HEK293T (cell line): Measurements from ENCODE around the gene CSNK1G3.
A peak's percentile ranks its signal among the peaks of the same experiment; 100 is the strongest.

Source experiments
- CTCF ChIA-PET: fragments of 350-600 bp; formaldehyde crosslinking; extraction: SDS; loops from one replicate; lab custom pipeline; 2021; ENCODE audit warnings: antibody characterized with exemption, inconsistent platforms; lab: Yijun Ruan, JAX
- POLR2A ChIA-PET: fragments of 350-600 bp; formaldehyde crosslinking; extraction: SDS; loops from one replicate; lab custom pipeline; 2020; ENCODE audit warnings: antibody characterized with exemption, inconsistent platforms; lab: Yijun Ruan, JAX
- DNase-seq: peaks from one replicate; pipeline ENCODE4 v3.0.0; 2012; ENCODE audit warnings: mixed read lengths; ENCODE audit errors: extremely low spot score
- ARNT ChIP-seq: fragments of 450-650 bp; IDR thresholded peaks from 2 replicates; pipeline ENCODE4 v1.6.1; 2017; ENCODE audit warnings: mild to moderate bottlenecking
- BHLHE40 ChIP-seq: fragments of 450-650 bp; IDR thresholded peaks from 2 replicates; pipeline ENCODE4 v1.6.1; 2016; ENCODE audit warnings: mild to moderate bottlenecking, moderate library complexity, borderline replicate concordance
- CTBP1 ChIP-seq: fragments of 450-650 bp; IDR thresholded peaks from 2 replicates; pipeline ENCODE4 v1.6.1; 2016; ENCODE audit warnings: borderline replicate concordance
- ELF4 ChIP-seq: fragments of 450-650 bp; IDR thresholded peaks from 2 replicates; pipeline ENCODE4 v1.6.1; 2017; ENCODE audit warnings: antibody characterized with exemption
- FOXA1 ChIP-seq: fragments of 450-650 bp; IDR thresholded peaks from 2 replicates; pipeline ENCODE4 v1.6.1; 2016; ENCODE audit warnings: mild to moderate bottlenecking
- FOXK2 ChIP-seq: fragments of 450-650 bp; IDR thresholded peaks from 2 replicates; pipeline ENCODE4 v1.6.1; 2016; ENCODE audit warnings: mild to moderate bottlenecking
- FOXM1 ChIP-seq: fragments of 450-650 bp; IDR thresholded peaks from 2 replicates; pipeline ENCODE4 v1.6.1; 2017; ENCODE audit warnings: mild to moderate bottlenecking, borderline replicate concordance
- HDGF ChIP-seq: fragments of 450-650 bp; IDR thresholded peaks from 2 replicates; pipeline ENCODE4 v1.6.1; 2017; ENCODE audit warnings: antibody characterized with exemption, borderline replicate concordance
- L3MBTL2 ChIP-seq: fragments of 450-650 bp; conservative IDR thresholded peaks from 2 replicates; pipeline ENCODE4 v1.6.1; 2016; ENCODE audit warnings: mild to moderate bottlenecking
- LEF1 ChIP-seq: fragments of 450-650 bp; IDR thresholded peaks from 2 replicates; pipeline ENCODE4 v1.6.1; 2017; ENCODE audit warnings: mild to moderate bottlenecking, borderline replicate concordance
- NFRKB ChIP-seq: fragments of 450-650 bp; IDR thresholded peaks from 2 replicates; pipeline ENCODE4 v1.6.1; 2016; ENCODE audit warnings: mild to moderate bottlenecking, moderate library complexity
- PKNOX1 ChIP-seq: fragments of 450-650 bp; IDR thresholded peaks from 2 replicates; pipeline ENCODE4 v1.6.1; 2016
- SP1 ChIP-seq: fragments of 450-650 bp; IDR thresholded peaks from 2 replicates; pipeline ENCODE4 v1.6.1; 2017
- SUZ12 ChIP-seq: fragments of 450-650 bp; IDR thresholded peaks from 2 replicates; pipeline ENCODE4 v1.6.1; 2016; ENCODE audit warnings: mild to moderate bottlenecking
- TARDBP ChIP-seq: fragments of 450-650 bp; IDR thresholded peaks from 2 replicates; pipeline ENCODE4 v1.6.1; 2016
- ZNF384 ChIP-seq: fragments of 450-650 bp; IDR thresholded peaks from 2 replicates; pipeline ENCODE4 v1.6.1; 2016

CSNK1G3 gene

GRCh38 chr5:123537256-123537655 lies 25.3 kb downstream of the CSNK1G3 start:
- ChIA-PET CTCF (no interaction called here), POLR2A (no interaction called here)
- TF ChIP-seq HDGF = no peak
- peak; percentile 46 for TF ChIP-seq PKNOX1
- DNase-seq = no peak

GRCh38 chr5:123537845-123538244 lies 25.9 kb downstream of the CSNK1G3 start:
- TF ChIP-seq NFRKB (no peak), CTBP1 (no peak), TARDBP (no peak), SUZ12 (no peak)
- DNase-seq = no peak
- ChIA-PET POLR2A (no interaction called here), CTCF (no interaction called here)

GRCh38 chr5:123538670-123539459 lies 26.9 kb downstream of the CSNK1G3 start:
- POLR2A ChIA-PET = interaction anchor here (1.0 to 1.4 kb wide), 3 partner anchors 27 to 117 kb away, joined by 3 read pairs; partner anchors contain the start of gene CEP120
- no peak for DNase-seq

GRCh38 chr5:123540534-123540933 lies 28.6 kb downstream of the CSNK1G3 start:
- no peak for DNase-seq
- ChIA-PET CTCF (interaction anchor here (1.3 kb wide), 1 partner anchor 117 kb away, joined by 4 read pairs; the partner anchor contains the start of gene CEP120), POLR2A (interaction anchor here (0.7 to 1.4 kb wide), 2 partner anchors 117 to 1437 kb away, joined by 3 read pairs; partner anchors contain the start of gene CEP120)
- TF ChIP-seq HDGF = no peak
- TF ChIP-seq FOXM1 = no peak
- TF ChIP-seq FOXA1 = no peak
- no peak for TF ChIP-seq SUZ12
- TF ChIP-seq NFRKB = no peak
- no peak for TF ChIP-seq FOXK2
- no peak for TF ChIP-seq ARNT
- TF ChIP-seq ZNF384 = no peak
- no peak for TF ChIP-seq PKNOX1
- no peak for TF ChIP-seq CTBP1
- TF ChIP-seq ELF4 = no peak
- TF ChIP-seq TARDBP = no peak
- no peak for TF ChIP-seq L3MBTL2
- no peak for TF ChIP-seq BHLHE40
- no peak for TF ChIP-seq LEF1
- no peak for TF ChIP-seq SP1

More at GRCh38 chr5:123538670-123539459, 26.9 kb downstream of the CSNK1G3 start:
- CTCF ChIA-PET = interaction anchor here (0.6 kb wide), 1 partner anchor 194 kb away, joined by 3 read pairs; no protein-coding TSS in a partner anchor
- TF ChIP-seq ZNF384 (peak; percentile 44; the same call in 1 of the 2 replicates), SP1 (no peak)

GRCh38 chr5:123543438-123543837 lies 31.5 kb downstream of the CSNK1G3 start:
- DNase-seq = no peak
- POLR2A ChIA-PET = interaction anchor here (1.0 to 2.6 kb wide), 2 partner anchors 32 to 121 kb away, joined by 3 to 7 read pairs; partner anchors contain the start of genes CEP120 and CSNK1G3
- CTCF ChIA-PET = no interaction called here
- TF ChIP-seq ELF4 (no peak), LEF1 (no peak), NFRKB (no peak), FOXM1 (no peak), SP1 (no peak), TARDBP (no peak), ARNT (no peak)

- DNase-seq = peak; percentile 12
- POLR2A ChIA-PET = no interaction called here
- TF ChIP-seq SP1 (no peak), FOXA1 (no peak), FOXK2 (no peak), PKNOX1 (no peak), ZNF384 (no peak), LEF1 (no peak), FOXM1 (no peak), ELF4 (no peak), HDGF (no peak), SUZ12 (no peak), ARNT (no peak), BHLHE40 (no peak), L3MBTL2 (no peak), TARDBP (no peak), CTBP1 (no peak), NFRKB (no peak)
- CTCF ChIA-PET = no interaction called here
Measured at GRCh38 chr5:123545506-123545905, 33.5 kb downstream of the CSNK1G3 start.

- TF ChIP-seq PKNOX1 = no peak
- TF ChIP-seq ZNF384 = no peak
- no peak for TF ChIP-seq LEF1
- TF ChIP-seq FOXA1 = no peak
- no peak for TF ChIP-seq FOXM1
- no peak for TF ChIP-seq L3MBTL2
- TF ChIP-seq BHLHE40 = no peak
- no peak for TF ChIP-seq TARDBP
- no peak for TF ChIP-seq SP1
- no peak for TF ChIP-seq ARNT
- TF ChIP-seq CTBP1 = no peak
- TF ChIP-seq FOXK2 = no peak
- TF ChIP-seq ELF4 = no peak
- no peak for TF ChIP-seq HDGF
- no peak for TF ChIP-seq NFRKB
- CTCF ChIA-PET = interaction anchor here (0.7 kb wide), 1 partner anchor 33 kb away, joined by 5 read pairs; no protein-coding TSS in a partner anchor
- DNase-seq = no peak
- POLR2A ChIA-PET = no interaction called here
Measured at GRCh38 chr5:123546657-123547056, 34.7 kb downstream of the CSNK1G3 start.
